Transverse colon (tissue), 3 donors: Measurements from ENCODE around the gene G6PC2.

ENCODE experiments used
- CTCF ChIP-seq, 5 experiments: fragments of 200-600 bp in 3 of 5; fragments of 450-650 bp in 2 of 5; sonication (generic) in 3 of 5; IDR thresholded peaks; 1 replicate in 2 of 5; 2 replicates in 3 of 5; pipeline ENCODE4 v1.5.1; 2016 to 2017; ENCODE audit warnings: antibody characterized with exemption in 5 of 5, inconsistent platforms in 3 of 5, mild to moderate bottlenecking in 2 of 5, moderate library complexity in 1 of 5
- POLR2A ChIP-seq: fragments of 450-650 bp; IDR thresholded peaks from one replicate; pipeline ENCODE4 v1.6.1; 2016; ENCODE audit warnings: antibody characterized with exemption, mild to moderate bottlenecking, moderate library complexity

DNA sequence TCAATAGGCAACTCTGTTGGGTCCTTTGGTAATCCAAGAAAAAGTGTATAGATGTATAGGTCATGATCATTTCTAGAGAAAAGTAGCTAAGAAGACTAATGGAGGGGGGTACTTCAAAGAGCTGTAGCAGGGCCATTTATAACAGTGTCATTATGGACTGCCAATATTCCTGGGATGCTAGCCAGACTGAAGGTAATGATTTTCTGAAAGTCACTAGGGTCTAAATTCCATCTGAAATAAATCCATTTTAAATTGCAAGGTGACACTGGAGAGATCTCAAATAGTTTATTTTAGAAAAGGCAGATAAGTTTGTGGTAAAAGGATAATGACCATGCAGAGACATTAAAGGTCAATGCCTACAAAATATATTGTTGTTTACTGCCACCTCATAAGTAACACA lies 6.4 kb upstream of the G6PC2 start:
- TF ChIP-seq CTCF (IDR thresholded peaks at IDR 0.05) (no peak), POLR2A (no peak)
